Effector memory CD4-positive, alpha-beta T cell (primary cell): ENCODE data around the gene PCP2.

ENCODE experiments used
- DNase-seq, 3 donors: peaks; one replicate each; pipeline ENCODE4 v3.0.0-alpha.2; 2020
- H3K27ac ChIP-seq: 2 replicates; pipeline ENCODE4 v1.7.0; 2013; ENCODE audit warnings: mild to moderate bottlenecking, low read length, moderate library complexity; ENCODE audit not compliant: insufficient read depth, poor library complexity, severe bottlenecking
- H3K27me3 ChIP-seq: replicated peaks from 2 replicates; pipeline ENCODE4 v1.7.0; 2013; ENCODE audit warnings: mild to moderate bottlenecking, low read length; ENCODE audit not compliant: insufficient read depth, control insufficient read depth, poor library complexity, severe bottlenecking
- H3K36me3 ChIP-seq: 2 replicates; pipeline ENCODE4 v1.7.0; 2013; ENCODE audit warnings: mild to moderate bottlenecking, low read length, moderate library complexity; ENCODE audit not compliant: control insufficient read depth, insufficient read depth
- H3K4me1 ChIP-seq: 2 replicates; pipeline ENCODE4 v1.7.0; 2013; ENCODE audit warnings: low read length, mild to moderate bottlenecking; ENCODE audit not compliant: control insufficient read depth, insufficient read depth, poor library complexity, severe bottlenecking
- H3K4me3 ChIP-seq: 2 replicates; pipeline ENCODE4 v1.7.0; 2013; ENCODE audit warnings: low read length, low read depth, mild to moderate bottlenecking; ENCODE audit not compliant: insufficient read depth, poor library complexity, severe bottlenecking
- H3K9me3 ChIP-seq: 2 replicates; pipeline ENCODE4 v1.7.0; 2013; ENCODE audit warnings: mild to moderate bottlenecking, low read length, moderate library complexity; ENCODE audit not compliant: control insufficient read depth

Gene PCP2

DNA sequence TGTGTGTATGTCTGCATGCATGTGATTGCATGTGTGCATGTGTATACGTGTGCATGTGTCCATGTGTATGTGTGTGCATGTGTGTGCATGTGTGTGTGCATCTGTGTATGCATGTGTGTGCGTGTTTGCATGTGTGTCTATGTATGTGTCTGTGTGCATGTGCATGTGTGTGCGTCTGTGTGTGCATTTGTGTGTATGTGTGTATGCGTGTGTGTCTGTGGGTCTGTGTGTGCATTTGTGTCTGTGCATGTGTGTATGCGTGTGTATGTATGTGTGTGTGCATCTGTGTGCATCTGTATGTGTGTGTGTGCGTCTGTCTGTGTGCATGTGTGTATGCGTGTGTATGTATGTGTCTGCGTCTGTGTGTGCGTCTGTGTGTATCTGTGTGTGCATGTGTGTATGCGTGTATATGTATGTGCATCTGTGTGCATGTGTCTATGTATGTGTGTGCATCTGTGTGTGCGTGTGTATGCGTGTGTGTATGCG, 6.4 kb upstream of the PCP2 start:
- H3K27ac ChIP-seq: no peak overlapping the region
- no peaks in the 10 kb centered on the region for H3K27me3 ChIP-seq
- no peak for DNase-seq
- H3K36me3 ChIP-seq: peaks cover 20% of the 10 kb centered on the region
- H3K4me1 ChIP-seq: peaks cover 18% of the 10 kb centered on the region
- H3K9me3 ChIP-seq: no peaks in the 10 kb centered on the region
- H3K4me3 ChIP-seq: no peak overlapping the region

DNA sequence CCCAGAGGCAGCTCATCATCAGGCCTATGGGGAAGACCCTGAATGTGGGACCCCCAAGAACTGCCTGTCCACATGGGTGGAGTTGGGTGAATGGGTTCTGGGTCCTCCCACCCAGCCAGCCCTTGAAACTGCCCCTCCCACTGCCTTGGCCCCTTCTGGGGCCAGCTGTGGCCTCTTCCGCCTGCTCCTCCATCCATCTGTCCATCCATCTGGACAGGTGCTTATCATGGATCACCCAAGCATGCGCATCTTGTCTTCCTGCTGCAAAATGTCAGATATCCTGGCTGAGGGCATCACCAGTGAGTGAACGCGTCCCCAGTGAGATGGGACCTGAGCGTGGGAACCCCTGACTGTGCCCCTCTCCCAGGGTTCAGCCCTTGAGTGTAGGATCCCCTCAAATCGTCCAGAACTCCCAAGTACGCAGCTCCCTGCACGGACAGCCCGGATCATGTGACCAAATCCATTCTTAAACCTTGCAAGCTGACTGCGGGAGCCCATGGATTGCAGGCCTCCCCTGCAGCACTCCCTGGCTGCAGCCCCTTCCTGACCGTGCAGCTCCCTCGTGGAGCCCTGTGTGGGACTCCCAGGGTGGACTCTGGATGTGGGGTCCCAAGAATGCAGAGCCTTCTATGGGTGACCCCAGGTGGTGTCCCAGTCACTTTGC, 5.4 kb upstream of the PCP2 start:
- Histone ChIP-seq H3K9me3 (no peaks in the 10 kb centered on the region), H3K27ac (no peak overlapping the region), H3K4me1 (peaks cover 18% of the 10 kb centered on the region), H3K4me3 (no peak overlapping the region), H3K27me3 (no peaks in the 10 kb centered on the region), H3K36me3 (peaks cover 16% of the 10 kb centered on the region)
- DNase-seq: no peak

GRCh38 chr19:7637374-7638256, 4.1 kb upstream of the PCP2 start:
- Histone ChIP-seq H3K4me3 (peak overlapping the region; percentile 65), H3K27ac (peak overlapping the region; percentile 81), H3K4me1 (peaks cover 18% of the 10 kb centered on the region), H3K9me3 (no peaks in the 10 kb centered on the region), H3K36me3 (peaks cover 14% of the 10 kb centered on the region), H3K27me3 (no peaks in the 10 kb centered on the region)
- no peak for DNase-seq

GRCh38 chr19:7636691-7637373, 3.3 kb upstream of the PCP2 start, which contains the start of gene STXBP2:
TSS of gene STXBP2 (plus strand) at chr19:7637110. CDS start at chr19:7637150, 40 bp downstream.
- peak within 1 kb of the TSS; percentile 81 for H3K27ac ChIP-seq
- H3K4me3 ChIP-seq: peak within 1 kb of the TSS; percentile 65

DNA sequence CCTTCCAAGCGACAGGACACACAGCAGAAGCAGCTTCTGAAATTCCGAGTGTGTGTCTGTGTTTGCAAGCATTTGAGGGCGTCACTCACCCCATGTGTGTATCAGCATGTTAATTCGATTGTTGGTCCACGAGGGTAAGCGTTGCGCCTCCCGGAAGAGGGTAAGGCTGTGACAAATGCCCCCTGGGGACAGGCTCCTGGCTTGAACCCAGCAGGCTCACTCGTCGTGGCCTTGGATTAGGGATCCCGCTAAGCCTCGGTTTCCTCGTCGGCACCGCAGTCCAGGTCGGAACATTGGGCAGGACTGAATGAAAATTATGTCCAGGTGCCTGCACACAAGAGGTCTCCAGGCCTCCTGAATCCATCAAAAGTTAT, 2.8 kb upstream of the PCP2 start:
- H3K4me3 ChIP-seq: peak overlapping the region; percentile 2
- DNase-seq: no peak
- H3K4me1 ChIP-seq: peaks cover 18% of the 10 kb centered on the region
- no peaks in the 10 kb centered on the region for H3K9me3 ChIP-seq
- H3K36me3 ChIP-seq: peaks cover 12% of the 10 kb centered on the region
- H3K27me3 ChIP-seq: no peaks in the 10 kb centered on the region
- H3K27ac ChIP-seq: peak overlapping the region; percentile 81

More at GRCh38 chr19:7636691-7637373, 3.3 kb upstream of the PCP2 start, which contains the start of gene STXBP2:
- Histone ChIP-seq H3K9me3 (no peaks in the 10 kb centered on the region), H3K36me3 (peaks cover 13% of the 10 kb centered on the region), H3K27me3 (no peaks in the 10 kb centered on the region), H3K4me1 (peaks cover 18% of the 10 kb centered on the region)
- peak; percentile 91 to 94 (median 91) for DNase-seq

GRCh38 chr19:7635670-7636069, 2.2 kb upstream of the PCP2 start:
- Histone ChIP-seq H3K4me1 (peaks cover 20% of the 10 kb centered on the region), H3K27ac (no peak overlapping the region), H3K9me3 (no peaks in the 10 kb centered on the region), H3K4me3 (no peak overlapping the region), H3K27me3 (no peaks in the 10 kb centered on the region), H3K36me3 (peaks cover 10% of the 10 kb centered on the region)
- no peak for DNase-seq

DNA sequence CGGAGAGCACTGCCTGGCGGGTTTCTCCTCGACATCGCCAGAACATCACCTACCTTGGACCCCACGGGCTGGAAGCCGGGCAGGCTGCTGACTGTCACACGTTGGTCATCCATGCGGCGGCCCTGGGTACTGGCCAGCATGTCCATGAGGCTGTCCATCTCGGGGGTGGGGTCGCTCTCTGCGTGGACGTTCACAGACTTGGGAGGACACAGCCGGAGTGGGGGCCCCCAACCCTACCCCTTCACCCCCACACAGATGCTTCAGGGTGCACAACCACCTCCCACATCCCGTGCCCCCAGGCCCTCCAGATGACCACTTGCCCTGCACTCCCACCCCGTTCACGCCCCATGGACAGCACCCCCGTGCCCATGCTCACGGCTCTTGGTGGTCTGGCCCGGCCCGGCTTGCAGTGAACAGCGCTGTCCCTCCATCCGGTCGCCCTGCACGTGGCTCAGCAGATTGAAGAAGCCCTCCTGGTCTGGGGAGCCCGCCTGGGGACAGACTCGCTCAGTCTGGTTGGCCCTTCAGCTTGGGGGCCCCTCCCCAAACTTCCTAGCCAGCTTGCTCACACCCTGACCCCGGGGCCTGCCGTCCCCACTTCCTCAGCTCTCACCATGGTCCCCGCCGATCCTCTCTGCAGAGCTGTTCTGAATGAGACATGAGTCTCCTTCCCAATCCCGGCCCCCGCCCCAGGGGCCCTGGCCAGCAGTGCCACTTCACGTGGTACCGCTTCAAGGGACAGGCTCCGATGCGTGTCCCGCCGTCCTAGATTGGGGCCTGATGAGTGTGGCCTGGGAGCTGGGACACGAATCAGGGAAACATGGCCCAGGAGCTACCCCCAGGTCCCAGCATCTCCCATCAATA, 947 bp downstream of the PCP2 start:
- Histone ChIP-seq H3K4me3 (no peak overlapping the region), H3K36me3 (peaks cover 7% of the 10 kb centered on the region), H3K4me1 (peaks cover 29% of the 10 kb centered on the region), H3K27ac (no peak overlapping the region), H3K9me3 (no peaks in the 10 kb centered on the region), H3K27me3 (no peaks in the 10 kb centered on the region)
- no peak for DNase-seq

- Histone ChIP-seq H3K4me3 (no peak overlapping the region), H3K27ac (no peak overlapping the region), H3K4me1 (peaks cover 29% of the 10 kb centered on the region), H3K36me3 (peaks cover 7% of the 10 kb centered on the region), H3K9me3 (no peaks in the 10 kb centered on the region), H3K27me3 (no peaks in the 10 kb centered on the region)
- DNase-seq: no peak
These were observed 1.9 kb downstream of the PCP2 start for GRCh38 chr19:7631577-7631976.

DNA sequence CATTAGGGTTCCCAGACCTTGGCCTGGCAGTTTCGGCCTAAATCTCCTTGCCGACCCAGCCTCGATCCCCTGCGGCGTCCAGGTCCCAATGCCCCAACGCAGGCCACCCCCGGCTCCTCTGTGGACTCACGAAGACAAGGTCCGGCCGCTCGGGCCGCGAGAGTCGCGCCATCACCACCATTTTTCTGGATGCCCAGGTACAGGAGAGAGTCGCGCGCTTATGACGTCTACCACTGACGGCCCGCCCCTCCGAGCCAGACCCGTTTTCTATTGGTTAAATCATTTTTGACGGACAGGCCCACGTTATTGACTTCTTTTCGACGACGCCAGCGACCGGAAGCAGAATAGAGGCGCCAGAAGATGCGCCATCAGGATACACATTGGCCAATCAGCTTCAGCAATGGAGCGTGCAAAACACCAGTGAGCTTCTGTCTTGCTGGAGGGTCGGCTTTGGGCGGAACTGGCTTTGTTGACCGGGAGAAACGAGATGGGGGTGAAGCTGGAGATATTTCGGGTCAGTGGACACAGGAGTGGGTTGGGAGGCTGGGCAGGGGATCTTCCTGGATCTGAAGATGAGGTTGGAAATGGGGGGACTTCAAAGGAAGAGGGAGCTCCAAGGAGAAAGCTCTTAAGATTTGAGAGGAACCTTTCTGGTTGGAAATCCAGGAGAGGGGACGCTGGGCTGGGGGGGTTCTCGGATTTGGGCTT, 4.0 kb downstream of the PCP2 start, which contains the start of the genes PET100 and XAB2:
TSS of gene PET100 (plus strand) at position 447 of the 708 bp plus-strand sequence. CDS start at position 488, 41 bp downstream.
TSS of gene XAB2 (minus strand) at position 199 of the 708 bp plus-strand sequence. CDS start at position 181, 18 bp downstream.
- Histone ChIP-seq H3K9me3 (no peaks in the 10 kb centered on the region), H3K36me3 (peaks cover 25% of the 10 kb centered on the region), H3K27me3 (no peaks in the 10 kb centered on the region), H3K4me1 (peaks cover 25% of the 10 kb centered on the region), H3K27ac (peak within 1 kb of the TSS; percentile 93), H3K4me3 (peak within 1 kb of the TSS; percentile 98)
- DNase-seq: peak; percentile 92 to 95 (median 93)
